ENCODE measurements around the gene ZNF488.

- TF ChIP-seq CTCF (IDR thresholded peaks at IDR 0.05) (no peak), POLR2A (IDR thresholded peaks at IDR 0.05) (no peak)
Observed at GRCh38 chr10:47400786-47401185, 16.7 kb upstream of the ZNF488 start.
